Upper lobe of left lung (tissue), 4 donors: ENCODE results near the gene CDC45.

Experiments
- CTCF ChIP-seq, 6 experiments: fragments of 450-650 bp in 4 of 6; fragments of 200-600 bp in 2 of 6; sonication (generic) in 2 of 6; IDR thresholded peaks; one replicate each; pipeline ENCODE4 v1.5.1; 2016 to 2019; ENCODE audit warnings: antibody characterized with exemption in 6 of 6
- POLR2AphosphoS5 ChIP-seq, 2 donors: sonication (generic); formaldehyde crosslinking; IDR thresholded peaks; one replicate each; pipeline ENCODE4 v1.5.1; 2017; ENCODE audit warnings: antibody characterized with exemption in 2 of 2

- TF ChIP-seq CTCF (IDR thresholded peaks at IDR 0.05) (no peak), POLR2AphosphoS5 (IDR thresholded peaks at IDR 0.05) (no peak)
These were observed 3.7 kb upstream of the CDC45 start for GRCh38 chr22:19476023-19476422.
